Neural progenitor cell (in vitro differentiated cells): Measurements from ENCODE around the gene ASIC2.

ENCODE experiments used
- EZH2 ChIP-seq: fragments of 200-600 bp; sonication (generic); IDR thresholded peaks from 2 replicates; pipeline ENCODE4 v1.6.1; 2017; ENCODE audit warnings: antibody characterized with exemption, mild to moderate bottlenecking, moderate library complexity
- TF ChIP-seq, protein P1 (sequence below): fragments of 200-600 bp; sonication (generic); IDR thresholded peaks from 2 replicates; pipeline ENCODE4 v1.5.1; 2017; ENCODE audit warnings: antibody characterized with exemption, mild to moderate bottlenecking

DNA sequence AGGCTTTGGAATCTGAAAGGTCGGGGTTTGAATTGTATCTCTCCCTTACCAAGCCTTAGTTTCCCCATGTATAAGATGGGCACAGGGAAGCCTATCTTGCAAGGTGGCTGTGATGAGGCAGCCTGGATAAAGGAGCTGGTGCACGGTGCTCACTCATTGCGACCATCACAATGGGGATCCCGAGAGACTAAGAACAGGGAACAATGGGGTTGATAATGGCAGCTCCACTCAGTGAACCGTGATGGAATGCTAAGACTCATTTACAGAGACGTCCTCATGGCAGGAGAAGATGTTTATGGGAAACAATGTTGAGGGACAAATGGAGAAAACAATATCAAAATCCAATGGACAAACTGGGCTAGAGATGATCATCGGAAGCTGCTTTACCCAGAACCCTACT lies 219.7 kb downstream of the ASIC2 start:
- TF ChIP-seq, protein P1, sequence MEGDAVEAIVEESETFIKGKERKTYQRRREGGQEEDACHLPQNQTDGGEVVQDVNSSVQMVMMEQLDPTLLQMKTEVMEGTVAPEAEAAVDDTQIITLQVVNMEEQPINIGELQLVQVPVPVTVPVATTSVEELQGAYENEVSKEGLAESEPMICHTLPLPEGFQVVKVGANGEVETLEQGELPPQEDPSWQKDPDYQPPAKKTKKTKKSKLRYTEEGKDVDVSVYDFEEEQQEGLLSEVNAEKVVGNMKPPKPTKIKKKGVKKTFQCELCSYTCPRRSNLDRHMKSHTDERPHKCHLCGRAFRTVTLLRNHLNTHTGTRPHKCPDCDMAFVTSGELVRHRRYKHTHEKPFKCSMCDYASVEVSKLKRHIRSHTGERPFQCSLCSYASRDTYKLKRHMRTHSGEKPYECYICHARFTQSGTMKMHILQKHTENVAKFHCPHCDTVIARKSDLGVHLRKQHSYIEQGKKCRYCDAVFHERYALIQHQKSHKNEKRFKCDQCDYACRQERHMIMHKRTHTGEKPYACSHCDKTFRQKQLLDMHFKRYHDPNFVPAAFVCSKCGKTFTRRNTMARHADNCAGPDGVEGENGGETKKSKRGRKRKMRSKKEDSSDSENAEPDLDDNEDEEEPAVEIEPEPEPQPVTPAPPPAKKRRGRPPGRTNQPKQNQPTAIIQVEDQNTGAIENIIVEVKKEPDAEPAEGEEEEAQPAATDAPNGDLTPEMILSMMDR = no peak
- no peak for TF ChIP-seq EZH2
